GM19351 (cell line): ENCODE results near the gene YWHAH.
"Not testable (repeated sequence)": the region's sequence is repeated elsewhere in the genome, so short reads cannot be mapped to it uniquely, and the experiment has no call there.

Source experiments
- ATAC-seq: cut with Tn5 transposase; IDR thresholded peaks from one replicate; pipeline ENCODE4 v1.9.1; 2021; ENCODE audit warnings: mild to moderate bottlenecking, moderate library complexity; ENCODE audit not compliant: unreplicated experiment

YWHAH gene

DNA sequence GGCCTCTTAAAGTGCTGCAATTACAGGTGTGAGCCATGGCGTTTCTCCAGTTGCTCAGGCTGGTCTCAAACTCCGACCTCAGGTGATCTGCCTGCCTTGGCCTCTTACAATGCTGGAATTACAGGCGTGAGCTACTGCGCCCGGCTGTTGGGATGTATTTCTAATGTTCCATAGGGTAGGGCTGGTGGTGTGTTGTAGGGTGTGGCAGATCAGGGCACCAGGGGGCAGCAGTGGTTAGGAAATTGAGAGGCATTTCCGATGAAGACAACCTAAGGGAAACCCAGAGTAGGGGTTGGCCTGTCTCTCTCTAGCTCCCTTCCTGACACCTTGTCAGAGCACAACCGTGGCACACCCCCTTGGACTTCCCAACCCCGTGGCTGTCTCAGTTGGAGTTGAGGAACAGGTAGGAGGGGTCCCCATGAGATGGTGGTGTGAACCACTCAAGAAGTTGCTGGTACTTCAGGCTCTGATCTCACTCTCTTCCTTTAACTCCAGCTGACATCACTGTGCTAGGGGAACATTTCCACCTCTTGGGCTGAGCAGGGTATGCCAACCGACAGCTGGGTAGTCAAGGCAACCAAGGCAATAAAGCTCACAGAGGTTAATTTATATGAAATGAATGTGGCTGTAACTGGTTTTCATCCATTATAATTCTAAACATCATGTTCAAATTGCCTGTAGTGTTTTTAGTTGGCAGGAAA, 33.0 kb downstream of the YWHAH start:
- ATAC-seq: no peak

DNA sequence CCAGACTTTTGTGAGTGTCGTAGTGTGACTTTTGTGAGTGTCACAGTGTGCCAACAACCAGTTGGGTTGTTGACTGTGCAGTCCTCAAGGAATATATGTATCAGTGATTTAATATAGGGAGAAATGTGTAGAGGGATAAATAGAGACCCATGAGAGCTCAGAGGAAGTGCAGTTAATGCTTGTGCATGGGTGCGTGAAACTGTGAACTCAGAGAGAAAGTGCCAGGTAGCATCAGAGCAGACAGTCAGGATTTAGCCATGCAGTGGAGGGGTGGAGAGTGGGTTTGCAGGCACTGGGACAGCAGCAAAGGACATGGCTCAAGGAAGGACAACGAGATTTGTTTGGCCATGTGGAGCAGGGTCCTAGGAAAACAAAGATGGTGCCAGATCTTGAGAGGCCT, 33.6 kb downstream of the YWHAH start:
- no peak for ATAC-seq

DNA sequence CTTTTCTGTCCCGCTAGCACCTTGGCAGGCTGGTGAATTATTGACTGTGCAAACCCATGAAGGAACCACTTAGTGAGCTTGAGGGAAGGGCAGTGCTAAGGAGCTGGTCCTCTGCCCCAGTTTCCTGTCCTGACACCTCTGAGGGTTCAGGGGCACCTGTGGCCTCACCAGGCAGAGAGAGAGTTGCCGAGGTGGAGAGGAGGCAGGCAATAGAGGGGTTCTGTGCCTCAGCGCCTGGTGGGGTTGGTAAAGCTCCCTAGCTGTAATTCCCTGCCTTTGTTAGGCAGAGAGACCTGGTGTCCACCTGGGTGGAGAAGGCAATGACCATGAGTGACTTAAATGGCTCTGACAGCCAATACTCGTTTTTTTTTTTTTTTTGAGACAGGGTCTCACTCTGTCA, 36.3 kb downstream of the YWHAH start:
- no peak for ATAC-seq

DNA sequence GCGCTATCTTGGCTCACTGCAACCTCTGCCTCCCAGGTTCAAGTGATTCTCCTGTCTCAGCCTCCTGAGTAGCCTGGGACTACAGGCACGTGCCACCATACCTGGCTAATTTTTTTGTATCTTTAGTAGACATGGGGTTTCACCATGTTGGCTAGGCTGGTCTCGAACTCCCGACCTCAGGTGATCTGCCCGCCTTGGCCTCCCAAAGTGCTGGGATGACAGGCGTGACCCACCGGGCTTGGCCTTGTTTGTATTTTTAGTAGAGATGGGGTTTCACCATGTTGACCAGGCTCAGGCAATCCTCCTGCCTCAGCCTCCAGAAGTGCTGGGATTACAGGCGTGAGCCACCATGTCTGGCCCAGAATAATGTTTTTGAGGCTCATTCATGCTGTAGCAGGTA, 37.6 kb downstream of the YWHAH start:
- not testable (repeated sequence) for ATAC-seq

DNA sequence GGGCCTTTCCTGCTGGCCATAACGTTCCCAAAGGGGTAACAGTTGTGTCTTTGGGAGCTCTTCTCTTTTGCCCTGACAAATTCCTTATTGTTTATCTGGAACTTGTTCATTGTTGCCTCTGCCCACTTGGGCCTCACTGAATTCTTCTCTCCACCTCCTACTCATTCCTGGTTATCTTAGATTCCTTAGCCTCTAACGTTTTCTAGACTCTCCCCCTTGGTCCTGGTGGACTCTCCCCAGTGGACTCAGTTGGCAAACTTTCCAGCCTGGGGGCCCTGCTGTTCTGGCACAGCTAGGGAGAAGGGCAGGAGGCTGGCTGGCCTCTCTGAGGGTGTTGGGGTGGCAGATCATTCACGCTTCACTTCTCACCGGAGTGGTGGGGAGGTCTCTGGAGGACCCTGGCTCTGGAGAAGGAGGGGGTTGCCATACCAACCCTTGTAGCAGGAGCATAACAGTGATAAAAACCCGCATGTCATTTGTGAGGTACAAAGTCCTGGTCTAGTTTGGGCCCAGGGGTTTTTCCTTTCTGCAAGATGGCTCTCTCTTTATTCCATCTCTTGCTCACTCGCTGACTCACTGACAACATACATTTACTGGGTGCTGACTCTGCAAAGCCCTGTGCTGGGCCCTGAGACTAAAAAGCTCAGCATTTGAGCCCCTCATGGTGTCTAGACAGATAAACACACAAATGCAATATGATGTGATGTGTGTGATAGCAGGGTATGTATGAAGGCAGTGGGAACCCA, 39.7 kb downstream of the YWHAH start:
- ATAC-seq: no peak

DNA sequence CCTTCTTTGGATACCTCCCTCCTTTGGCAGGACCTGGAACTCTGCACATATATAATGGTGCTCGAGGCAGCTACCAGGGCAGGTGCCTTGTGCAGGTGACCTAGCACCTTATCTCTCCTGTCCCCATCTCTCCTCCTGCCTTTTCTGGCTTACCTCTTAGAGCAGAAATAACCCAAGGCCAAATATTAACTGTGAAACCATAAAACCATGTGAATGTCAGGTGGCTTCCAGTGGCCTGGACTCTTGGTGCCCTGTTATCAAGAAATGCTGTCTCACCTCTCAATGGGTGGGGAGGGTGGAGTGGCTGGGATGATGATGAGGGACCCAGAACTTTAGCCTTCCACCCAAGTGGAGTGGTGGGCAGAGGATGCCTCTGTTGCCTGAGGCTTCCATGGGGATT, 42.9 kb downstream of the YWHAH start:
- ATAC-seq: no peak

DNA sequence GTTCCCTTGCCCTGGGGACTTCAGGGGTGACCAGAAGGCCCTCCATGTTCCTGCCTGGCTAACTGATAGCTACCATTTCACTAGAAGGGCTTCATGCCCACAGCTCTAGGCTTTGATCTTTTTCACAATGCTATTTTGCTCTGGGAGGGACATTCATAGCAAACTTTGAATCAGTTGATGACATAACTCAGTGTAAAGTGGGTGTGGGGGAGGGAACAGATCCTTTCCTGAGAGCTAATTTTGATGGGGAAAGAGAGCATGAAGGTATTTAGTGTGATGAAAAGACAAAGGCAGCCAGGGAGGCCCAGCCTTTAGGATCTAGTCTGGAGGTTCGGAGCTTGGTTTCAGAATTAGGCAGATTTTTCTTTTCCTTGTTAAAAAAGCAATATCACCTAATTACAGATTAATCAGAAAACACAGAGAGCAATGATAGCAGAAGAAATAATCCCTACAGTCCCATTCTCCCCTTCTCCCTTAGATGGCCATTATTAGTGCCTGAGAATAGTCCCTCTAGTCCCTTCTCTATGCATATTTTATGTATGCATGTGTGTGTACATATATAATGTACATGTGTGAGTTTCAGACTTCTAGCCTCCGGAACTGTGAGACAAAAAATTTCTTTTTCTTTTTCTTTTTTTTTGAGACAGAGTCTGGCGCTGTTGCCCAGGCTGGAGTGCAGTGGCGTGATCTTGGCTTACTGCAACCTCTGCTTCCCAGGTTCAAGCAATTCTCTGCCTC, 46.9 kb downstream of the YWHAH start:
- ATAC-seq: no peak

DNA sequence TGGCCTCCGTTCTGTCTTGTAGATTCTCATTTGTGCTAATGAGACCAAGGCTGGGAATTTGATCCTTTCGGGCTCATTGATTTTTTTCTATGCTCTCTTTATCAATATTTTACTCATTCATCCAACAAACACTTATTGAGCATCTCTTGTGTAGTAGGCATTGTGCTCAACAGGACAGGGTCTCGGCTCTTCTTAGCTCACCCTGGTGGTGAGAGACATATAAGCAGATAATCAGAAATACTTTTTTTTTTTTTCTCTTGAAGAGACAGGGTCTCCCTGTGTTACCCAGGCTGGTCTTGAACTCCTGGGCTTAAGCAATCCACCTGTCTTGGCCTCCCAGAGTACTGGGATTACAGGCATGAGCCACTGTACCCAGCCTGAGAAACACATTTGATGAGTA, 50.7 kb downstream of the YWHAH start:
- ATAC-seq: no peak

DNA sequence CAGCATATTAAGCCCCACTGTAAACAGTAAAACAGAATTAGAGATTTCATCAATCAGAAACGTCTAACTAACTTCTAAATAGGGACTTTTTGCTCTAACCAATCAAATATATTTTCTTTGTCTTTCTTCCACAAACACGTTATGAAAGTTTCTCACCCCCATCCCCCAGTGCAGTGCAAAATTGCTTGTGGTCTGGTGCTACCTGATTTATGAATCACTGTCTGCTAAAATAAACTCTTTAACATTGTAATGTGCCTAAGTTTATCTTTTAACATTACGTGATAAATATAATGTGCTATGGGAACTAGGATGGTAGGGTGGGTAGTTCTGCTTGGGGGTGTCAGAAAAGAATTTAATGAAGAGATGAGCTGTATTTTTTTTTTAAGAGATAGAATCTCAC, 51.5 kb downstream of the YWHAH start:
- no peak for ATAC-seq

DNA sequence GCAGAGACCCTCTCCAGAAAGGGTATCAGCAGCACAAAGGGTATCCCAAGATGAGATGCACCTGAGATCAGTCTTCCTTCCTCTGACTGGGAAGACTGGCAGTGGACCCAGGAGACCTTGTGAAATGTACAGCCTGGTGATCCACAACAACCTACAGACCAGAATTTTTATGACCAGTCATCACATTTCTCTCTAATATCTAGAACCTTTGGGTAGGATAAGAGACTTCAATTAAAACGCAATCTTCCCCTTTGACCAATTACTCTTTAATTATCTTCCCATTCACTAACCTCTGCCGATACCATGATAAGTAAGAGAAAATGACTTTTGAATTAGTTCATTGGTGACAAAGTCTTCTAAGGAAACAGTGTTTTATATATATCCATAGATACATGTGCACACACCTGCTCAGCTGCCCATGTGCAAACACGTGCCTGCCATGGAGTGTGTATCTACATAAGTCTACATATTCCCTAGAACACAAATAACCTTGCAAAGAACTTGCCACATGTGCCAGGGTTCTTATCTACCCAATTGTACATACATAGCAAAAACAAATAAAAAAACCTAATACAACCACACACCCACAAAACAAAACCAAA, 54.5 kb downstream of the YWHAH start:
- ATAC-seq: no peak

DNA sequence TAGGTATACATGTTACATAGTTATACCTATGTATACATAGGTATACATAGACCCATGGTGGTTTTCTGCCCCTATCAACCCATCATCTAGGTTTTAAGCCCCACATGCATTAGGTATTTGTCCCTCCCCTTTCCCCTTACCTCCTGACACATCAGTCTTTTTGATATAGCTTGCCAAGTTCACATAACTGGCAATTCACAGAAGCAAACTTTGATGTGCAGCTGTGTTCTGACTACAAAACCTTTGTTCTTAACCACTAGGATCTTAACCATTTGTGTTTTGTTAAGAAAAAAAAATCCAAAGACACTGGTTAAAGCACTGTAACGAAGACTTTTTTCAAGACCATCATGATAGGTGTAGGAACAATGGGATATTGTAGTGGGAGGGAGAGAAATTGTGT, 55.8 kb downstream of the YWHAH start:
- no peak for ATAC-seq

DNA sequence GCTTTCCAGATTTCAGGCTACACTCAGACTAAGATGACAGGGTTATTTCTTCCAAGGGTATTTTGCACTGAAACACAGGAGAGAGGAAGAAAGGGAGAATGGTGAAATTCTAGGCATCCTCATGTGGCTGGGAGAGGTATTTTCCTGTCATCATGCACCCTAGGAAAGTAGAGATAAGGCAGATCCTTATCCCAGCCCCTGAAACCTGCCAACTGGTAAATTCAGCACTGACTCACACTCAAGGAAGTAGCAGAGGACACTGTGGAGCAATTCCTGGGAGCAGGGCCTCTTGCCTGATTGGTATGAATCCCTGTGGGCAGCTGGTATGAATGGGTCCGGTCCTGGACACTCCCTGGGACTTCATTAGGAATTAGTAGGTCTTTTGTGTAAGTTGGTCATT, 61.1 kb downstream of the YWHAH start:
- no peak for ATAC-seq
